ENCODE results near the gene SMG7. TPM values are rescaled to one million over a fixed set of nuclear protein-coding genes. Genes with fewer than 3 reads are reported as not detected.
A peak's percentile ranks its signal among the peaks of the same experiment; 100 is the strongest.

Gene SMG7
- total RNA-seq, 1 donor from 2014 or later: 26.4 TPM

- no peaks in the 10 kb centered on the region for H3K27me3 ChIP-seq
- intact Hi-C loops (cut with DNase I): no loop called here
- TF ChIP-seq CTCF (IDR thresholded peaks at IDR 0.05): no peak
- no peaks in the 10 kb centered on the region for H3K4me1 ChIP-seq
- H3K9me3 ChIP-seq: no peaks in the 10 kb centered on the region
- H3K36me3 ChIP-seq: no peaks in the 10 kb centered on the region
- peak overlapping the region in 1 of 2 donors; percentile 16 for H3K4me3 ChIP-seq
- H3K27ac ChIP-seq: no peak overlapping the region
- DNase-seq (ENCODE audit: low spot score in 2 of 2): no peak
These were observed 117.1 kb downstream of the SMG7 start for GRCh38 chr1:183589384-183589783.

GRCh38 chr1:183589874-183590243 is 117.6 kb downstream of the SMG7 start:
- intact Hi-C loops (cut with DNase I): no loop called here
- H3K36me3 ChIP-seq: no peaks in the 10 kb centered on the region
- H3K9me3 ChIP-seq: no peaks in the 10 kb centered on the region
- TF ChIP-seq CTCF (IDR thresholded peaks at IDR 0.05): no peak
- peak overlapping the region in 1 of 2 donors; percentile 16 for H3K4me3 ChIP-seq
- DNase-seq (ENCODE audit: low spot score in 2 of 2): no peak
- no peaks in the 10 kb centered on the region for H3K4me1 ChIP-seq
- no peaks in the 10 kb centered on the region for H3K27me3 ChIP-seq
- H3K27ac ChIP-seq: no peak overlapping the region

DNA sequence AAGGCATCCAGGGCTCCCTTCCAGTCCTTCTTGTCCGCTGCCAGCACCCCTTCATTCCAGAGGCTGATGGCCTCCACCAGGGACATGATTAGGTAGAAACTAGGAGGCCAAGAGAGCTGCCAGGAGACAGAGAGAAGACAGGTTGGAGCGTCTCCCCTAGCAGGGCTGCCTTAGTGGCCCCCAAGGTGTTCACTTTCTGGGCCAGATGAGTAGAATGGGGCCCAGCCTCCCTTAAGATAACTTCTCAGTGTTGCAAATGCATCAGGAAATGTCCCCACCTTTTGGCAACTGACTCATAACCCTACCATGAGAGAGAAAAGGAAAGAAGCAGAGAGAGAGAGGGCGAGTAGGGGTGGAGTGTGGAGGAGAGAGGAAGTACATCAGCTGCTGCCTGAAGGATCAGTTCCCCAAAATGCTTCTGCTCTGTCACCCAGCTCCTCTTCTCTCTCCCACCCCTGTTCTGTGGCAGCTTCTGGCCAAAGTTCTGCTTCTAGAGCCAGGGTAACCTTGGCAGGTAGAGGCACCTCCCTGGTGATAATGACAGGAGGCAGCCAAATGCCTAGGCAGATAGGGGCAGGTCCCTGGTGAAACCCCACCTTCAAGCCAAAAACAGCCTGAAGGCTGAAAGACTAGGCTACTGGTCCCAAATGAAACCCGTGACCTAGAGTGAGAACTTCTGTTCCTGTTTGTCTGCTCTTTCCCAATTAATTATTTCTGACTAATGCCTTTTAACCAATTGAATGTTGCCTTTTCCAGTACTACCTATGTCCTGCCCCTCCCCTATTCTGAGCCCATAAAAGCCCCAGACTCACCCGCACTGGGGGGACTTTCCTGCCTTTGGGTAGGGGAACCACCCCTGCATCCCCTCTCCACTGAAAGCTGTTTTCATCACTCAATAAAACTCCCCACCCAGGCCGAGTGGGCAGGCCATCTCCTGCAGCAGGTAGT is 118.2 kb downstream of the SMG7 start, which contains the start of gene NCF2:
Gene NCF2 (minus strand): TSS at position 216 of the 948 bp plus-strand sequence. CDS start 130 bp downstream, at position 86.
- no peak for TF ChIP-seq CTCF (IDR thresholded peaks at IDR 0.05)
- peak within 1 kb of the TSS in 1 of 2 donors; percentile 8 for H3K27ac ChIP-seq
- peak within 1 kb of the TSS in 1 of 2 donors; percentile 16 for H3K4me3 ChIP-seq
- DNase-seq (ENCODE audit: low spot score in 2 of 2): peak in 1 of 2 donors; percentile 64
- H3K9me3 ChIP-seq: no peaks in the 10 kb centered on the region
- no peaks in the 10 kb centered on the region for H3K27me3 ChIP-seq
- H3K4me1 ChIP-seq: no peaks in the 10 kb centered on the region
- H3K36me3 ChIP-seq: no peaks in the 10 kb centered on the region
- intact Hi-C loops (cut with DNase I): no loop called here

- Histone ChIP-seq H3K9me3 (no peaks in the 10 kb centered on the region), H3K27me3 (no peaks in the 10 kb centered on the region), H3K27ac (no peak overlapping the region)
These were observed 120.4 kb downstream of the SMG7 start for GRCh38 chr1:183592733-183593132.

GRCh38 chr1:183593356-183593755 is 121.1 kb downstream of the SMG7 start:
- DNase-seq (ENCODE audit: low spot score in 2 of 2): peak in 1 of 2 donors; percentile 63
- intact Hi-C loops (cut with DNase I): no loop called here
- no peak for TF ChIP-seq CTCF (IDR thresholded peaks at IDR 0.05)
- H3K36me3 ChIP-seq: no peaks in the 10 kb centered on the region
- no peak overlapping the region for H3K27ac ChIP-seq
- no peaks in the 10 kb centered on the region for H3K4me1 ChIP-seq
- no peaks in the 10 kb centered on the region for H3K9me3 ChIP-seq
- no peaks in the 10 kb centered on the region for H3K27me3 ChIP-seq
- H3K4me3 ChIP-seq: no peak overlapping the region

More at GRCh38 chr1:183592733-183593132, 120.4 kb downstream of the SMG7 start:
- intact Hi-C loops (cut with DNase I): no loop called here
- Histone ChIP-seq H3K4me1 (no peaks in the 10 kb centered on the region), H3K36me3 (no peaks in the 10 kb centered on the region), H3K4me3 (no peak overlapping the region)
- no peak for TF ChIP-seq CTCF (IDR thresholded peaks at IDR 0.05)
- DNase-seq (ENCODE audit: low spot score in 2 of 2): peak in 1 of 2 donors; percentile 28

Data from ascending aorta (tissue), 2 donors.